ENCODE data around the gene CEP43. TPM values are rescaled to one million over a fixed set of nuclear protein-coding genes. Genes with fewer than 3 reads are reported as not detected.

The CEP43 gene
- polyA plus RNA-seq, 1 donor = 14.3 TPM

DNA sequence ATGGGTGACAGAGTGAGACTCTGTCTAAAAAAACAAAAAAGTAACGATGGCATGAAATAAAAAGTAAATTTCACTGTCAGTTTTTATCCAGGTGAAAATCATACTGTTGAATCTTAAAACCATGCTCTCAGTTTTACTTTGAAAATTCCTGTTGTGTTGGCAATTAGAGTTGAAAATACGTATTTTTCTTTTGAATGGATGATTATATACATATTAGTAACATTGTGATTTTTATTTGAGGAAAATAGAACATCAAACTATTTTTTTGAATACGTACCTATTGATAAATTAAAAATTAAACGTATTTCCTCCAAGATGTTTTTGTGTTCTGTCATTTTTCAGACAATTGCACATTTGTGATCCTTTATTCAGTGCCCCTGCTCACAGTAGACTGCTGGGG, 14.7 kb downstream of the CEP43 start:
- DNase-seq = no peak

DNA sequence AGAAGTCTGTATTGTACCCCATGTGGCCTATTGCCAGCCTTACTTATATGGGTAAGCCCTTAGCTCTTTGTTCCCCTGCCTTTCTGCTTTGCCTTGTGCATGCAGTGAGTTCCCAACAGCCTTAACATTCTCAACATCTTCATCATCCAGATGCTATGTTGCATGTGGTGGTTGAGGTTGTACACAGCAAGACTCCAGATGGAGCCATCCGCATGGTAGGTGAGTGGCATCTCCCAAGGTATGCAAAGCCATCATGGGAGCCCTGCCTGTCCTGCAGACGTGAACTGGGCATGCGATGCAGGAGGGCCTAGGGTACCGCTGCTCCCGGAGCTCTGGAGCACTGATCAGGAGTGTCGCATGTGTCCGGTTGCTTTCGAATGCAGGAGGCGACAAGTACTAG, 16.1 kb downstream of the CEP43 start:
- DNase-seq = no peak

DNA sequence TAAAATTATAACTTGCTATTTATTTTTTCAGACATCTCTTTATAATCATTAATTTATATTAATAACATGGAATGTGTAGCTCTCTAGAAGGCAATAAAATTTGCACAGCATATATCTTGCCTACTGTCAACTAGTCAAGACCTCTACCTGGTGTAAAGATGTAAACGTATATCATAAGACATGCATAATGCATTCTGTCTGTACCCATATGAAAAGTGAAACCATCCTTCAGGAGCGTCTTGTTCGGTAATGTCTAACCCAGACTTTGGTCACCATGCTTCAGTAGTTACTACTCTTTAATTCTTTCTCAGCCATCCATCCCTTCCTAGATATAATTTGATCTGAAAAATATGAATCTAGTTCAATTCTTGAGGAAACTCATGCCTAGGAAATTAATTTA, 21.0 kb downstream of the CEP43 start:
- no peak for DNase-seq

DNA sequence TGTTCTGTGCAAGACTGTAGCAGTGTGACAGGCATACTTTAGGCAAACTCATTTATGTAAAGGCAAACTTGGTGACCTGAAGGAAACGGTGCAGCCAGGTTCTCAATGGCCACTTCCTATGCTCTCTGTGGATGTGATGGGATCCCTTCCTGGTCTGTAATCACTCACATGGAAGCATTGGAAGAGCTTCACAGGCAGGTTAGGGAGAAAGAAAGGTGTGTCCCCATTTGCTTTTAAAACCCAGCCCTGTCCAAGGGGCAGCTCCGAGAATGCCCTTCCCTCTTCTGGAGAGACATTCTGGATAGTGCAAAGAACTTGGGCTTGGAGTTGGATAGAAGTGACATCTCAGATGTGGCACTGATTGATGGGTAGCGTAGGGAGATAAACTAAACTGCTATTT, 28.1 kb downstream of the CEP43 start:
- no peak for DNase-seq

DNA sequence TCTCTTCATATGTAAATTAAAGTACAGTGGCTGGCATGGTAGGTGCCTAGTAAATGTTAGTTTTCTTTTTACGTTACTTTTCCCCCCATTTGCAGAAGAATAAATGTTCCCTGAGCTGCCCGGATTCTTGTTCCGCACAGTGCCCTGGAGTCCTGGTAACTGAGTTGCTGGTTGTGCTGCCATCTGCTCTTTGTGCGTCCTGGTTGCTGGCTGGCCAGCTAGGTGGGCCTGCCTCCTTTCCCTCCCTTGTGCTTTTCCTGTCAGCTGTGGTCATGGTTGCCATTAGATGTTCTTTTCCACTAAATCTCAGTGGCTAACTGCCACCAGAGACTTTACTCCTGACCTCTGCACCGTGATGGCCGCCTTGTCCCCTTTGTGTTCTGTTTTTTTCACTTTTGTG, 28.6 kb downstream of the CEP43 start:
- DNase-seq = no peak

DNA sequence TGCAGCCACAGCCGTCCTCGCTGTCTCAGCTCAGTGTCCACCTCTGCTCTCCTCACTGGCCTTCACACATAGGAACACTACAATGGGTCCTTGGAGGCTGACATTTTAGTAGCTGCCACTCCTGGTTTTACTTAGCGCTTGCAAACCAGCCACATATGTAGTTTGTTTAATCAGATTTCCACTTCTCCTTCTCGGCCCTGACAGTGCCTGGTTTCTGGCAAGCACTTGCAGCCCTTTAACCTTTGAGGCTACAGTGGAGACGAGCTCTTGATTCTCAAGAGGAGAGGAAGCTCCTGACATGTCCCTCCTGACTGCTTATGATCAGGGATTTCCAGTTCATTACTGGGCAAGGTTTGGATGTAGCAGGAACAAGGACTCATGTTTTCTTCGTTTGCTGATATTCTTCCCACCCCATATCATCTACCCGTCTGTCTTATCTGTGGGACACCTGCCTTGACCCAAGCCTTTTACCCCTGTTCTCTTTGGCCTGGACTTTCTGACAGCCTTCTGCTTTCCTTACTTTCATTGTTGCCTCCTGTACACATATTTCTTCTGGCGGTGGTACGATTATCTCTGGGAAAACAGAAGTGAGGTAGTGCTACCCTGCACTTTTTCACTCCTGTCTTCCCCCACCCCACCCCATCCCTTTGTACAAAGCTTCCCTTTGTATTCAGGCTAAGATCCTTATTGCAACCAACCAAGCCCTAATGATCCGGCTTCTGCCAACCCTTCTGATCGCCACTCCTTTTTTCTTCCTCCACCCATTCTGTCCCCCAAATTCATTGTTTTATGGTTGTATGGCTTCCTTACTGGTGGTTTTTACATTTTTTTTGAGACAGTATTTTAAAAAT, 31.2 kb downstream of the CEP43 start:
- no peak for DNase-seq

DNA sequence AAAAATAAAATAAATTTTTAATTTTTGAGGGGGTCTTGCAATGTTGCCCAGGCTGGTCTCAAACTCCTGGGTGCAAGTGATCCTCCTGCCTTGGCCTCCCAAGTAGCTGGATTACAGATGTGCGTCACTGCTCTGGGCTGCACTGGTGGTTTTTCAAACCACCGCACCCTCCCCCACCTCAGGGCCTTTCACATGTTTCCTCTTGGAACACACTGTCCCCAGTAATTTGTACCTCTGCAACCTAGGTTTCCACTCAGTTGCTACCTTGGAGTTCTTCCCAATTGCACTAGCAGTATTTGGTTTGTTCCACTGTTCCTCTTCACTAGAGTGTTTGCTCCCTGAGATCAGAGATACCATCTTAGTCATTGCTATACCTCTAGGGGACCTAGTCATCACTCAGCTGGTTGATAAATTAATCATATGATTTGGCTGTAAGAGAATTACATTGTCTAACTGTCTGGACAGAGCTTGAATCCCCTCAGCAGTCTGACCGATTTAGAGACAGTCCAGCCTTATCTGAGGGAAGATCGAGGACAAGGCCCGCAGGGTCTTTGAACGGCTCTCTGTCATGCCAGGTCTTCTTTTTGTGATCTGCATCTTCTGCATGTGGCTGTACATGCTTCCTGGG, 32.0 kb downstream of the CEP43 start:
- DNase-seq = no peak

DNA sequence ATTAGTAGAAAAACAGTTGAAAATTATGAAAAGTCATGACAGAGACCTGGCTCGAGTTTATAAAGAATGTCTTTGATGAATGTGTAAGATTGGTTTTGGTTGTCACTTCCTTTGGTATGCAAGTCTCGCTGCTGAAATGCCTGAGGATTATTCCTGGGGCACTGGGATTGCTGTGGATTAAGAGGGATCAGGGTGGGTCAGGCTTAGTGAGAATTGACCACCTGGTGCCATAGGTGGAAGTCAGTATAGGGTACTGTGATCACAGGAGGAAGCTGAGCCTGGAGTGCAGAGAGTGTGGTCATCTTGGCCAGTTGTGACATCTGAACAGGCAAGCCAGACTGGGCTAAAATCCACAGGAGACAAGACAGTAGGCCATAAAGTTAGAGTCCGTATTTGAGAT, 34.9 kb downstream of the CEP43 start:
- DNase-seq = no peak

DNA sequence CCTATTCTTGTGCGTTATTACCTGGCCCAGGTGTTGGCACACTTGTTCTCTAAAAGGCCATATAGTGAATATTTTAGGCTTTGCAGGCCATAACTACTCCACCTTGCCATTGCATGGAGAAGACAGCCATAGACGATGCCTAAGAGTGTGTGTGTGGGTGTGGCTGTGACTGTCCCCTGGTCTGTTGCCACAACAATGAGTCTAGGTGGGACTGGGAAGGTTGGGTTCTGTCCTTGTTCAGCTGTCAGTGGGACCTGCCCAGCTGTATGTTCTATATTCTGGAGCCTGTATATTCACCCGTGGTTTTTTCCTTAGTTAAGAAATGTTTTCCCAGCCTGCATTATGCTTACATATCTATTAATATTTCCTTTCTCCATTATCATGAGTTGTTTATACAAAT, 38.6 kb downstream of the CEP43 start:
- DNase-seq = no peak

DNA sequence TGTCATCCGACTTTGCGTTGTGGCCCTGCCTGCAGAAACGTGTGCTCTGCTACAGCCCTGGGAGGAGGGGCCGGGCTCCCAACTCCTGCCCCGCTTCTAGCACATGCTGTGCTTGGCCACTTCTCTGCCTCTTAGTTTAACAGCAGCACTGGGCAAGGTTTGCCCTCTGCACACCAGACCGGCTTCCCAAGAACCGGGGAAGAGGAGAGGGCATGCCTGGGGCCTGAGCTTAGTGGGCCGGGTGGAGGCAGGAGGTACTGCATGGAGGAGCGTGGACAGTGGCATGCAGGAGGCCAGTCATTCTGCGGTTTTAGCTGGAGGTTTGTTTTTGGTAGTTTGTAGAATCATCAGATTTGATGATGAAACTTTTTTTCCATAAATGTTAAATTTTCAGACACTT, 45.5 kb downstream of the CEP43 start:
- DNase-seq = no peak

DNA sequence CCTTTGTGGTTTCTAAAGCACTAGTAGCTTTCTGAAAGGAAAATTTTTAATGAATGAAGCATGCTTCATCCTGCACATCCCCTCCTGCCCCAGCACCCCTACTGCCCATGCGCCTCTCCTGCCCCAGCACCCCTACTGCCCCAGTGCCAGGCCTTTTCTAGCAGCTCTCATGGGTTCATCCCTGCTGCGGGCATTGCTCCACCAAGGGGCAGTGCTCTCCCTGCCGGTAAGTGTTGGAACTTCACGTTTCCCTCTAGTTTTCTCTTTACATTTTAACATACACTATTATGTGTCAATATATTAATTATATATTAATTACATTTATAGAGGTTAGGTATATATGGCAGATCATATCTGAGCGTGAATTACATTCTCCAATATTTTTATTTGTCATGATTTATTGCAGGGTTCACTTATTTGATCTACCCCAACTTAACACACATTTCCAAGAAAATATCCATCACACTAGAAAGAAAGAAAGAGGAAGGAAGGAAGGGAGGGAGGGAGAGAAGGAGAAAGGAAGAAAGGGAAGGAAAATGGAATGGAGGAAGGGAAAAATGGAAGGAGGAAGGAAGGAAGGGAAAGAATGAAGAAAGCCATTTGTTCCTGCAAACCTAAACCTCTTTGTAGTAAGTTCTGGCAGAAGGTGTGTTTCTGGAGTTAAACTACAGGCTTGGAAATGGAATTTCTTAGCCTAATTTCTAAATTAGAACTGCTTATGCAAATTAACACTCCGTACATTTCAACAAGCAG, 46.8 kb downstream of the CEP43 start:
- no peak for DNase-seq

DNA sequence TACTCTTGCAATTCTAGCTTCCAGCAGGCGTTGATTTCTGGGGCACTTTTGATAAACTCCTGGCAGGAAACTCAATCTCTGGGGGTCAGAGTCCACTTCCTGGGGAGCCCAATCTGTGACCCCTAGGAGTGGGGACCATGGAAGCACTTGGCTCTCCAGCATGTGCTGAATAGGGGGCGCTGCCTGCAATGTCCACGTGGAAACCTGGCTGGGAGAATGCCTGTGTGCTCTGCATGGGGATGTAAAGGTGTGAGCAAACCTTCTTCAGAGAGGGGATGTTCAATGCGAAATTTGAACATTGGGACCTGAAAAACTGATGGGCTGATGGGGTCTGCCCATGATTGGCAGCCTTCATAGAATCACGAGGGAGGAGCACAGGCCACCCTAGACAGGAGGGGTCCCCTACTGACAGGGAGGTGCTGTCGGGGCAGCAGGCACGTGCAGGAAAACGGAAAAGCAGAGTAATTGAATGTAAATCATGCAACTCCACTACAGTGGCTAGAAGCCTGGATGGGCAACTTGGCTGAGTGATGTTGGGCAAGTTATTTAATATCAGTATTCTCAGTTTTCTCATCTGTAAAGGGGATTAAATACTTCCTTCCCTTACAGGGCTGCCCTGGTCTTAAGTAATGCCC, 47.8 kb downstream of the CEP43 start:
- DNase-seq = no peak

DNA sequence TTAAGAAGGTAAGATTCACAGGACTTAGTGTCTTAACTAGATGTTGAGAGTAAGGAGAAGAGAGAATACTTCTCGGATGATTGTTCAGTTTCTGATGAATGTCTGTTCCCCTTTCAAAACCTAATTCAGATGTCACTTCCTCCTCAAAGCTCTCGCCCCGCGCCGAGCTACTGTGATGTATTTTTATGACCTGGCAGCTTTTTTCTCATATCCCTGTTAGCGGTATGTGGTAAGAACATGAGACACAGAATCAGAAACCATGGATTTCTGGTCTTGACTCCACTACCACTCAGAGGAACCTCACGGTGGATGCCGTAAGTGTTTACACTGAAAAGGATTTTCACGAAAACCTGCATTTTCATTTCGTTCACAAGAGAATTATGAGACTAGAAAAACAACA, 48.4 kb downstream of the CEP43 start:
- DNase-seq = no peak

Other genes with a start within 250 kb of the CEP43 start
- 21.6 TPM for gene RNASET2, start 42.8 kb upstream of the CEP43 start, polyA plus RNA-seq (ENCODE audit: insufficient read length)
- gene CCR6, start 123.7 kb downstream of the CEP43 start, polyA plus RNA-seq (ENCODE audit: insufficient read length) = not detected
- gene GPR31, start 158.6 kb downstream of the CEP43 start, polyA plus RNA-seq (ENCODE audit: insufficient read length) = not detected

Data from hindlimb muscle (tissue), 1 donor.